ENCODE data around the gene CXCR6. TPM values are rescaled to one million over a fixed set of nuclear protein-coding genes. Genes with fewer than 3 reads are reported as not detected.
A peak's percentile ranks its signal among the peaks of the same experiment; 100 is the strongest.

CXCR6 gene
- total and polyA plus RNA-seq, 2 of the 13 experiments (the other 11 are each of a cell fraction or from before 2014, with no cell fraction given): not detected

DNA sequence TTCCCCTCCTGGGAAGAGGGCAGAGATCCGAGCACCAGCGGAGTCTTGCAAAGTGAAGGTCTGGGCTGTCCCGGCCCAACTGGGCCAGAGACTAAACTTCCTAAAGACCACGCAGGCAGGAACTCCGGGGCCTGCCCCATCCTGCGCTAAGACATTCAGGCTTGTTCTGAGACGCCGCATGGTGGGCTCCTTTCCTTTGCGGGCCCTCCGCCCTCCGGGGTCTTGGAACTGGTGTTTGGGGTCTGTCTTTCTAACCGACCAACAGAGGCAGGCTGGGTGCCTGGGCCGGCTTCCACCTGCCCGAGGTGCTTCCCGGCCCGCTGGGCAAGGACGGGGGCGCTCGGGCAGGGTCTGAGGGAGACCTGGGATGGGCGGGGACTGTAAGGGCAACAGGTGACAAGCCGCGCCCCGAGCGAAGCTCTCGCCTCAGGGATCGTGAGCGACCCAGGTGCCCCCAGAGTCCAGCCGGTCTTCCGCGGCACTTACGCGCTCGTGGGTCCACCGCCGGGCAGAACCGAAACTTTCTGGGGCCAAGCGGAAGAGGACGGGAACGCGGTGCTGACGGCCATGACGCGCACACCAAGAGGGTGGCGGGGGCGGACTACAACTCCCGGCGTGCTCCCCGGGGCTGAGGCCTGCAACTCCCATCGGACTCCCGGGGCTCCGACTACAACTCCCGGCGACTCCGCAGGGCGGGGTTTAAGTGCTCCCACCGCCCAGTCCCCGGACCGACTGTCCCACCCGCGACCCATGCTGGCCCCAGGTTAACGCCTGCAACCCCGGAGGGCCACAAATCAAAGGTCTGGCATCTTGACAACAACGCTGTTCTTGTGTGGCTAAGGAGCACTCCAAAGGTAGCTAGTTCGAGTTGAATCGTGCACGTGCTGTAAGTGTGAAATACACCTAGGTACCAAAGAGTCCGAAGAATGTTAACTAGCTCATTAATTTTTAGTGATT lies 52.2 kb downstream of the CXCR6 start, which contains the start of gene FYCO1 (continued):
- 0 out of 2 replicates have a peak, but pooled peaks have one; percentile 75 for TF ChIP-seq ZNF33A (CRISPR knock-in tag; IDR thresholded peaks at IDR 0.05; ENCODE audit: borderline replicate concordance)
- peak; percentile 45; the same call in 1 of the 2 replicates for TF ChIP-seq ZSCAN29 (CRISPR knock-in tag; conservative IDR thresholded peaks at IDR 0.05)
- no peak for TF ChIP-seq ZNF558 (CRISPR knock-in tag; IDR thresholded peaks at IDR 0.05; ENCODE audit: borderline replicate concordance)
- peak; percentile 86; the same call in 1 of the 2 replicates for TF ChIP-seq SPEN (CRISPR knock-in tag; IDR thresholded peaks at IDR 0.05; ENCODE audit: low read depth)
- no peak; the same call in 1 of the 2 replicates for TF ChIP-seq HNF4A (CRISPR knock-in tag; IDR thresholded peaks at IDR 0.05)
- TF ChIP-seq TAF1 (CRISPR knock-in tag; IDR thresholded peaks at IDR 0.05): peak; percentile 87
- TF ChIP-seq CCAR2 (optimal IDR thresholded peaks at IDR 0.05; ENCODE audit: low read depth, low read length): no peak
- TF ChIP-seq TBX2 (CRISPR knock-in tag; IDR thresholded peaks at IDR 0.05; ENCODE audit: borderline replicate concordance): peak; percentile 74
- TF ChIP-seq ZNF282 (IDR thresholded peaks at IDR 0.05; ENCODE audit: partially characterized antibody): no peak
- TF ChIP-seq, protein P1, sequence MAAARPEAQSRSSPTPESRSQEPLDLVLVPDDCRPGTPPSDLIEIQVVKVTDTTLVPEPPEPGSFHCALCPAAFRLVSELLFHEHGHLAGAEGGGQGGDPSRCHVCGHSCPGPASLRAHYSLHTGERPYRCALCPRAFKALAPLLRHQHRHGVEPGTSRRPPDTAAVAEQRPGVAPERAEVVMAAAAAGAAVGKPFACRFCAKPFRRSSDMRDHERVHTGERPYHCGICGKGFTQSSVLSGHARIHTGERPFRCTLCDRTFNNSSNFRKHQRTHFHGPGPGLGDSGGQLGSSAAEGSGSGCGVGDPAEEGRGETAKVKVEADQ (CRISPR knock-in tag; IDR thresholded peaks at IDR 0.05; ENCODE audit: borderline replicate concordance): no peak
- TF ChIP-seq MAFK (conservative IDR thresholded peaks at IDR 0.05 in 1 of 2, IDR thresholded peaks at IDR 0.05 in 1 of 2; ENCODE audit: low read length in 2 of 2): no peak
- peak; percentile 71; the same call in 1 of the 2 replicates for TF ChIP-seq SAFB2 (CRISPR knock-in tag; IDR thresholded peaks at IDR 0.05; ENCODE audit: borderline replicate concordance, low read depth)
- TF ChIP-seq, protein P2, sequence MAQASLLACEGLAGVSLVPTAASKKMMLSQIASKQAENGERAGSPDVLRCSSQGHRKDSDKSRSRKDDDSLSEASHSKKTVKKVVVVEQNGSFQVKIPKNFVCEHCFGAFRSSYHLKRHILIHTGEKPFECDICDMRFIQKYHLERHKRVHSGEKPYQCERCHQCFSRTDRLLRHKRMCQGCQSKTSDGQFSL (CRISPR knock-in tag; IDR thresholded peaks at IDR 0.05): no peak
- TF ChIP-seq PAF1 (CRISPR knock-in tag; IDR thresholded peaks at IDR 0.05): no peak
- no peak for TF ChIP-seq SRF (IDR thresholded peaks at IDR 0.05; ENCODE audit: low read depth, low read length)
- no peak for TF ChIP-seq CHD4 (IDR thresholded peaks at IDR 0.05; ENCODE audit: borderline replicate concordance, low read length)
- no peak for TF ChIP-seq RXRA (CRISPR knock-in tag; IDR thresholded peaks at IDR 0.05)
- no peak for TF ChIP-seq TCF7L2 (IDR thresholded peaks at IDR 0.05; ENCODE audit: low read depth, low read length)
- peak; percentile 87 for TF ChIP-seq ZNF652 (CRISPR knock-in tag; IDR thresholded peaks at IDR 0.05; ENCODE audit: borderline replicate concordance, low read depth)
- no peak for TF ChIP-seq ZNF549 (CRISPR knock-in tag; IDR thresholded peaks at IDR 0.05)
- TF ChIP-seq ZMAT3 (CRISPR knock-in tag; conservative IDR thresholded peaks at IDR 0.05): peak; percentile 69
- TF ChIP-seq, protein P3, sequence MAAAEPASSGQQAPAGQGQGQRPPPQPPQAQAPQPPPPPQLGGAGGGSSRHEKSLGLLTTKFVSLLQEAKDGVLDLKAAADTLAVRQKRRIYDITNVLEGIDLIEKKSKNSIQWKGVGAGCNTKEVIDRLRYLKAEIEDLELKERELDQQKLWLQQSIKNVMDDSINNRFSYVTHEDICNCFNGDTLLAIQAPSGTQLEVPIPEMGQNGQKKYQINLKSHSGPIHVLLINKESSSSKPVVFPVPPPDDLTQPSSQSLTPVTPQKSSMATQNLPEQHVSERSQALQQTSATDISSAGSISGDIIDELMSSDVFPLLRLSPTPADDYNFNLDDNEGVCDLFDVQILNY (CRISPR knock-in tag; conservative IDR thresholded peaks at IDR 0.05): 0 out of 2 replicates have a peak, but pooled peaks have one; percentile 8
- TF ChIP-seq, protein P4, sequence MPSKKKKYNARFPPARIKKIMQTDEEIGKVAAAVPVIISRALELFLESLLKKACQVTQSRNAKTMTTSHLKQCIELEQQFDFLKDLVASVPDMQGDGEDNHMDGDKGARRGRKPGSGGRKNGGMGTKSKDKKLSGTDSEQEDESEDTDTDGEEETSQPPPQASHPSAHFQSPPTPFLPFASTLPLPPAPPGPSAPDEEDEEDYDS (CRISPR knock-in tag; IDR thresholded peaks at IDR 0.05): no peak
- TF ChIP-seq, protein P5, sequence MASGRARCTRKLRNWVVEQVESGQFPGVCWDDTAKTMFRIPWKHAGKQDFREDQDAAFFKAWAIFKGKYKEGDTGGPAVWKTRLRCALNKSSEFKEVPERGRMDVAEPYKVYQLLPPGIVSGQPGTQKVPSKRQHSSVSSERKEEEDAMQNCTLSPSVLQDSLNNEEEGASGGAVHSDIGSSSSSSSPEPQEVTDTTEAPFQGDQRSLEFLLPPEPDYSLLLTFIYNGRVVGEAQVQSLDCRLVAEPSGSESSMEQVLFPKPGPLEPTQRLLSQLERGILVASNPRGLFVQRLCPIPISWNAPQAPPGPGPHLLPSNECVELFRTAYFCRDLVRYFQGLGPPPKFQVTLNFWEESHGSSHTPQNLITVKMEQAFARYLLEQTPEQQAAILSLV (CRISPR knock-in tag; IDR thresholded peaks at IDR 0.05; ENCODE audit: borderline replicate concordance): peak; percentile 83
- TF ChIP-seq ZNF790 (CRISPR knock-in tag; IDR thresholded peaks at IDR 0.05; ENCODE audit: borderline replicate concordance): no peak; the same call in none of the 2 replicates
- no peak for TF ChIP-seq SYNCRIP (IDR thresholded peaks at IDR 0.05; ENCODE audit: insufficient read depth, low read depth, low read length)
- TF ChIP-seq ARHGAP35 (CRISPR knock-in tag; IDR thresholded peaks at IDR 0.05; ENCODE audit: borderline replicate concordance): no peak
